K562 (cell line): Measurements from ENCODE around the gene PAM. TPM values are rescaled to one million over a fixed set of nuclear protein-coding genes. Genes with fewer than 3 reads are reported as not detected.

Experiments used
- ELK3 ChIP-seq: fragments of 450-650 bp; formaldehyde crosslinking; IDR thresholded peaks from 2 replicates; pipeline ENCODE4 v1.4.0; 2020; ENCODE audit warnings: mild to moderate bottlenecking
- EP400 ChIP-seq: fragments of 450-650 bp; IDR thresholded peaks from 2 replicates; pipeline ENCODE4 v1.6.1; 2017; ENCODE audit warnings: antibody characterized with exemption, mild to moderate bottlenecking, moderate library complexity
- EZH2 ChIP-seq: IDR thresholded peaks from 2 replicates; pipeline ENCODE4 v1.6.1; 2012; ENCODE audit warnings: low read depth, mild to moderate bottlenecking, inconsistent platforms, low read length, borderline replicate concordance
- FOXA3 ChIP-seq, 2 experiments: fragments of 450-650 bp in 1 of 2; sonication (generic) in 1 of 2; formaldehyde crosslinking; IDR thresholded peaks in 1 of 2; conservative IDR thresholded peaks in 1 of 2; 2 replicates each; pipeline versions ENCODE4 v1.4.0 to v1.8.0; 2020 to 2022; ENCODE audit warnings: mild to moderate bottlenecking in 2 of 2, missing genetic modification reagents in 1 of 2
- HNRNPK ChIP-seq: fragments of 200-400 bp; formaldehyde crosslinking; IDR thresholded peaks from one replicate; pipeline ENCODE4 v1.6.1; 2018; ENCODE audit warnings: mild to moderate bottlenecking, low read depth, low read length; ENCODE audit not compliant: poor library complexity, severe bottlenecking
- KLF10 ChIP-seq: fragments of 250-450 bp; sonication (Bioruptor Pico); IDR thresholded peaks from 2 replicates; pipeline ENCODE4 v1.6.1; 2021; ENCODE audit warnings: matching md5 sums
- SMARCE1 ChIP-seq: fragments of 450-650 bp; IDR thresholded peaks from 2 replicates; pipeline ENCODE4 v1.7.1; 2016; ENCODE audit warnings: mild to moderate bottlenecking
- TEAD4 ChIP-seq, 2 experiments: sonication (generic) in 1 of 2; formaldehyde crosslinking in 1 of 2; IDR thresholded peaks; 2 replicates each; pipeline versions ENCODE4 v1.6.1 to v1.8.0; 2012 to 2022; ENCODE audit warnings: borderline replicate concordance in 1 of 2, inconsistent platforms in 1 of 2, low read length in 1 of 2, mild to moderate bottlenecking in 1 of 2, missing genetic modification reagents in 1 of 2
- ZBTB9 ChIP-seq: fragments of 450-650 bp; formaldehyde crosslinking; IDR thresholded peaks from 2 replicates; pipeline ENCODE4 v1.4.0; 2020; ENCODE audit warnings: mild to moderate bottlenecking, moderate library complexity
- ZNF444 ChIP-seq: fragments of 250-450 bp; sonication (Bioruptor Pico); IDR thresholded peaks from 2 replicates; pipeline ENCODE4 v1.4.0; 2020; ENCODE audit warnings: mild to moderate bottlenecking, moderate library complexity
- polyA plus RNA-seq, 8 experiments: library from polyadenylated mRNA; depleted of rRNA in 4 of 8; stranded (reverse) in 5 of 8; unstranded in 3 of 8; fragments of >200 nt; fragmentation: Nextera tagmentation in 2 of 8; fragmentation: Illumina TruSeq in 1 of 8; extraction: Ambion mirVana in 2 of 8; extraction: Trizol in 1 of 8; gene quantifications; 2 replicates each; pipeline versions ENCODE4 v1.2.1 to v1.2.3, GENCODE V29; 2011 to 2014; ENCODE audit warnings: inconsistent platforms in 1 of 8, missing spikeins in 1 of 8
- total RNA-seq, 7 experiments: library from RNA; depleted of rRNA in 6 of 7; stranded (reverse); fragments of >200 nt in 6 of 7; fragmentation: Illumina TruSeq in 2 of 7; extraction: Trizol in 2 of 7; gene quantifications; 2 replicates each; pipeline versions ENCODE4 v1.2.1 to v1.2.3, GENCODE V29; 2011 to 2021; ENCODE audit warnings: low replicate concordance in 1 of 7
- TF ChIP-seq, protein P1 (sequence below): fragments of 200-800 bp; sonication (Bioruptor generic); IDR thresholded peaks from 2 replicates; pipeline ENCODE4 v1.6.1; 2017; ENCODE audit warnings: missing genetic modification characterization, missing compliant biosample characterization
- TF ChIP-seq, protein P2 (sequence below): fragments of 250-450 bp; sonication (Bioruptor Pico); IDR thresholded peaks from 2 replicates; pipeline ENCODE4 v1.4.0; 2020; ENCODE audit warnings: borderline replicate concordance
- TF ChIP-seq, protein P3 (sequence below): fragments of 450-650 bp; conservative IDR thresholded peaks from 2 replicates; pipeline ENCODE4 v1.6.1; 2016; ENCODE audit warnings: missing genetic modification characterization, low read depth, mild to moderate bottlenecking, control low read depth, missing compliant biosample characterization
- TF ChIP-seq, protein P4 (sequence below): fragments of 250-450 bp; sonication (Bioruptor Pico); IDR thresholded peaks from 2 replicates; pipeline ENCODE4 v1.5.0; 2020; ENCODE audit warnings: mild to moderate bottlenecking

PAM gene
- total and polyA plus RNA-seq, 9 of the 15 experiments (the other 6 are each of a cell fraction or from before 2014, with no cell fraction given): 0.39 to 3.1 (median 0.77) TPM

DNA sequence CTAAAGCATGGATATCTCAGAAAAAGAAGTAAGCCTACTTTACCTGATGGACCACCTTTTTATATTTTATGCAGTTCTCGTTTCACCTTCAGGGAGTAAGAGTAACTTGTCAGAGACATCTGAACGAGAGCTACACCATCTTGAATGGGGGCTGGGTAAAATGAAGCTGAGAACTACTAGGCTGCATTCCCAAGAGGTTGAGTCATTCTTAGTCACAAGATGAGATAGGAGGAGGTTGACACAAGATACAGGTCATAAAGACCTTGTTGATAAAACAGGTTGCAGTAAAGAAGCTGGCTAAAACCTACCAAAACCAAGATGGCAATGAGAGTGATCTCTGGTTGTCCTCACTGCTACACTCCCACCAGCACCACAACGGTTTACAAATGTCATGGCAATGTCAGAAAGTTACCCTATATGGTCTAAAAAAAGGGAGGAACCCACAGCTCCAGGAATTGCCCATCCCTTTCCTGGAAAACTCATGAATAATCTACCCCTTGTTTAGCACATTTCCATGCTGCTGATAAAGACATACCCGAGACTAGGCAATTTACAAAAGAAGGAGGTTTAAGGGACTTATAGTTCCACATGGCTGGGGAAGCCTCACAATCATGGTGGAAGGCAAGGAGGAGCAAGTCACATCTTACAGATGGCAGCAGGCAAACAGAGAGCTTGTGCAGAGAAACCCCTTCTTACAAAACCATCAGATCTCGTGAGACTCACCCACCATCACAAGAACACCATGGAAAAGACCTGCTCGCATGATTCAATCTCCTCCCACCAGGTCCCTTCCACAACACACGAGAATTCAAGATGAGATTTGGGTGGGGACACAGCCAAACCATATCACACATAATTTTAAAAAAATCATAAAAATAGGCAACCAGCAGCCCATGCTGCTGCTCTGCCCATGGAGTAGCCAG is 302.4 kb downstream of the PAM start (continued):
- TF ChIP-seq, protein P1, sequence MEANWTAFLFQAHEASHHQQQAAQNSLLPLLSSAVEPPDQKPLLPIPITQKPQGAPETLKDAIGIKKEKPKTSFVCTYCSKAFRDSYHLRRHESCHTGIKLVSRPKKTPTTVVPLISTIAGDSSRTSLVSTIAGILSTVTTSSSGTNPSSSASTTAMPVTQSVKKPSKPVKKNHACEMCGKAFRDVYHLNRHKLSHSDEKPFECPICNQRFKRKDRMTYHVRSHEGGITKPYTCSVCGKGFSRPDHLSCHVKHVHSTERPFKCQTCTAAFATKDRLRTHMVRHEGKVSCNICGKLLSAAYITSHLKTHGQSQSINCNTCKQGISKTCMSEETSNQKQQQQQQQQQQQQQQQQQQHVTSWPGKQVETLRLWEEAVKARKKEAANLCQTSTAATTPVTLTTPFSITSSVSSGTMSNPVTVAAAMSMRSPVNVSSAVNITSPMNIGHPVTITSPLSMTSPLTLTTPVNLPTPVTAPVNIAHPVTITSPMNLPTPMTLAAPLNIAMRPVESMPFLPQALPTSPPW (CRISPR knock-in tag): peak; percentile 55
- TF ChIP-seq HNRNPK (no peak), ZNF444 (0 out of 2 replicates have a peak, but pooled peaks have one; percentile 84), SMARCE1 (peak; percentile 59), TEAD4 (IDR thresholded peaks at IDR 0.05; ENCODE audit: low read length) (peak; percentile 54; the same call in 1 of the 2 replicates), TEAD4 (CRISPR knock-in tag; IDR thresholded peaks at IDR 0.05; ENCODE audit: borderline replicate concordance) (no peak), ZBTB9 (peak; percentile 96), ELK3 (CRISPR knock-in tag) (peak; percentile 88), EZH2 (no peak), EP400 (peak; percentile 34; the same call in 1 of the 2 replicates), FOXA3 (CRISPR knock-in tag; conservative IDR thresholded peaks at IDR 0.05 in 1 of 2, IDR thresholded peaks at IDR 0.05 in 1 of 2) (peak in 1 of 2 experiments; percentile 52; a peak in 2 of 4 replicates), KLF10 (CRISPR knock-in tag) (no peak)
- TF ChIP-seq, protein P2, sequence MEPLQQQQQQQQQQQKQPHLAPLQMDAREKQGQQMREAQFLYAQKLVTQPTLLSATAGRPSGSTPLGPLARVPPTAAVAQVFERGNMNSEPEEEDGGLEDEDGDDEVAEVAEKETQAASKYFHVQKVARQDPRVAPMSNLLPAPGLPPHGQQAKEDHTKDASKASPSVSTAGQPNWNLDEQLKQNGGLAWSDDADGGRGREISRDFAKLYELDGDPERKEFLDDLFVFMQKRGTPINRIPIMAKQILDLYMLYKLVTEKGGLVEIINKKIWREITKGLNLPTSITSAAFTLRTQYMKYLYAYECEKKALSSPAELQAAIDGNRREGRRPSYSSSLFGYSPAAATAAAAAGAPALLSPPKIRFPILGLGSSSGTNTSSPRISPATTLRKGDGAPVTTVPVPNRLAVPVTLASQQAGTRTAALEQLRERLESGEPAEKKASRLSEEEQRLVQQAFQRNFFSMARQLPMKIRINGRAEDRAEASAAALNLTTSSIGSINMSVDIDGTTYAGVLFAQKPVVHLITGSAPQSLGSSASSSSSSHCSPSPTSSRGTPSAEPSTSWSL (CRISPR knock-in tag): 0 out of 2 replicates have a peak, but pooled peaks have one; percentile 65
- TF ChIP-seq, protein P3, sequence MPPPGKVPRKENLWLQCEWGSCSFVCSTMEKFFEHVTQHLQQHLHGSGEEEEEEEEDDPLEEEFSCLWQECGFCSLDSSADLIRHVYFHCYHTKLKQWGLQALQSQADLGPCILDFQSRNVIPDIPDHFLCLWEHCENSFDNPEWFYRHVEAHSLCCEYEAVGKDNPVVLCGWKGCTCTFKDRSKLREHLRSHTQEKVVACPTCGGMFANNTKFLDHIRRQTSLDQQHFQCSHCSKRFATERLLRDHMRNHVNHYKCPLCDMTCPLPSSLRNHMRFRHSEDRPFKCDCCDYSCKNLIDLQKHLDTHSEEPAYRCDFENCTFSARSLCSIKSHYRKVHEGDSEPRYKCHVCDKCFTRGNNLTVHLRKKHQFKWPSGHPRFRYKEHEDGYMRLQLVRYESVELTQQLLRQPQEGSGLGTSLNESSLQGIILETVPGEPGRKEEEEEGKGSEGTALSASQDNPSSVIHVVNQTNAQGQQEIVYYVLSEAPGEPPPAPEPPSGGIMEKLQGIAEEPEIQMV: peak; percentile 91
- TF ChIP-seq, protein P4, sequence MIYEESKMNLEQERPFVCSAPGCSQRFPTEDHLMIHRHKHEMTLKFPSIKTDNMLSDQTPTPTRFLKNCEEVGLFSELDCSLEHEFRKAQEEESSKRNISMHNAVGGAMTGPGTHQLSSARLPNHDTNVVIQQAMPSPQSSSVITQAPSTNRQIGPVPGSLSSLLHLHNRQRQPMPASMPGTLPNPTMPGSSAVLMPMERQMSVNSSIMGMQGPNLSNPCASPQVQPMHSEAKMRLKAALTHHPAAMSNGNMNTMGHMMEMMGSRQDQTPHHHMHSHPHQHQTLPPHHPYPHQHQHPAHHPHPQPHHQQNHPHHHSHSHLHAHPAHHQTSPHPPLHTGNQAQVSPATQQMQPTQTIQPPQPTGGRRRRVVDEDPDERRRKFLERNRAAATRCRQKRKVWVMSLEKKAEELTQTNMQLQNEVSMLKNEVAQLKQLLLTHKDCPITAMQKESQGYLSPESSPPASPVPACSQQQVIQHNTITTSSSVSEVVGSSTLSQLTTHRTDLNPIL (CRISPR knock-in tag): peak; percentile 73; the same call in 1 of the 2 replicates
